Neural cell (in vitro differentiated cells): ENCODE data around the gene KDM4B.

Experiments used
- CTCF ChIP-seq: fragments of 450-650 bp; IDR thresholded peaks from 2 replicates; pipeline ENCODE4 v1.5.1; 2014; ENCODE audit warnings: antibody characterized with exemption, mild to moderate bottlenecking, moderate library complexity; ENCODE audit not compliant: poor library complexity, severe bottlenecking
- EZH2 ChIP-seq: fragments of 200-600, 300-800 bp; shearing (Covaris generic), sonication (generic); IDR thresholded peaks from 2 replicates; pipeline ENCODE4 v1.6.1; 2014; ENCODE audit warnings: antibody characterized with exemption, low read length, borderline replicate concordance, mild to moderate bottlenecking; ENCODE audit not compliant: insufficient read depth, poor library complexity, severe bottlenecking
- REST ChIP-seq: IDR thresholded peaks from 2 replicates; pipeline ENCODE4 v1.6.1; 2012; ENCODE audit warnings: borderline replicate concordance

GRCh38 chr19:5062195-5062594 is 93.3 kb downstream of the KDM4B start:
- no peak for TF ChIP-seq EZH2
- no peak for TF ChIP-seq CTCF
- no peak for TF ChIP-seq REST
